GM10266 (cell line): Measurements from ENCODE around the gene DAPK1.

Experiments
- DNase-seq: peaks from one replicate; pipeline ENCODE4 v3.0.0; 2012; ENCODE audit errors: extremely low spot score
- CTCF ChIP-seq: IDR thresholded peaks from 2 replicates; pipeline ENCODE4 v1.5.1; 2012; ENCODE audit warnings: mild to moderate bottlenecking, low read depth; ENCODE audit not compliant: control insufficient read depth, insufficient read depth; ENCODE audit errors: missing control alignments

Gene DAPK1

DNA sequence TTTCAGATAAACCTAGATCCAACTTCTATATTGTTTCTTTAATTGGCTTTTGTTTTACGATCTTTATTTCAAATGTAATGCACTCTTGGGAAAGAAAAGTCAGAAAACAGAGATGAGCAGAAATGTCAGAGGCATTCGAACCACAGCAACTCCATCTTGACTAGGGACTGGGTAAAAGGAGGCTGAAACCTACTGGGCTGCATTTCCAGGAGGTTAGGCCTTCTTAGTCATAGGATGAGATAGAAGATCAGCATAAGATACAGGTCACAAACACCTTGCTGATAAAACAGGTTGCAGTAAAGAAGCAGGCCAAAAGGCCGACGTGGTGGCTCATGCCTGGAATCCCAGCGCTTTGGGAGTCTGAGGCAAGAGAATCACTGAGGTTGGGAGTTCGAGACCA, 30.5 kb upstream of the DAPK1 start:
- no peak for DNase-seq
- TF ChIP-seq CTCF: no peak

DNA sequence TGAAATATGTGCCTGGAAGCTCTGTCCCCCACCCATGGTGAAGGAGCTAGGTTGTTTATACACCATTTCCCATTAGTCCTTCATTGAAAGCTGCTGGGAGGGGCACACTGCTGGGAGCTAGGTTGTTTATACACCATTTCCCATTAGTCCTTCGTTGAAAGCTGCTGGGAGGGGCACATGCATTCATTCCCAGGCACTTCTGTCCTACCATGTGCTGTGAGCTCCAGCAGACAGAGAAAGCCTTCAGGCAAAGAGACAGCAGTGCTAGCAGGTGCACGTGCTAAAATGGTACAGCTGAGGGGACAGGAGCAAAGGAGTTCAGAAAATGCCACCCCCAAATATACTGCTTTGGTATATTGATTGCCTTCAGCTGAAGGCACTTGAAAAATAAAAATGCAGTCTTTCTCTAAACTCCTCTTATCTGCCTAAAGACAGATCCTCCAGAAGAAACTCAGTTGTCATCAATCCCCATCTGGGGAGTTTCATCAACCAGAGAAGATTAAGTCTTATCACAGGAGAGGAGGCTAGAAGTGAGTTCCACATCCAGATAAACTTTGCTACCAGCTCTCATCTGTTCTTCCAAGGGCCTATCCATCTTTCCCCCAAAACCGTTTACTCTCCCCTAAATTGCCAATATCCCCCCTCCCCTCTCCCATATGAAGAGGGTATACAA, 27.7 kb upstream of the DAPK1 start:
- DNase-seq: no peak
- TF ChIP-seq CTCF: no peak

DNA sequence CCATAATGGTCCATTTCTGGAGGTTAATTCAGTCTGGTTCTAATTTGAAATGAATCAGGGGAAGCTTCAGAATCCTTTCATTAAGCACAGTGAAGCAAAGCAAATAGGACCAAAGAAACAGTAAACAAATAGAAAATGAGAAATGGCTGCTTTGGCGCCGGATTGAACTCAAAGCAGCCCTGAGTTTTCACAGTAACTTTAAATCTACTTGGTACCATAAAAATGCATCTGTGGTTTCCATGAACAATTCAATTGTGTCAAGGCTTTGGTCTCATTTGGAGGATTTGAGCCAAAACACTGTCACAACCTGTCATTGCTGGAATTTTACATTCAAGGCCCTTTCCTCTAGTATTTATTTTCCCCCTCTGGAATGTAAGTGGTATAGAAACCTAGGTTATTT, 25.9 kb upstream of the DAPK1 start:
- DNase-seq: no peak
- no peak for TF ChIP-seq CTCF

DNA sequence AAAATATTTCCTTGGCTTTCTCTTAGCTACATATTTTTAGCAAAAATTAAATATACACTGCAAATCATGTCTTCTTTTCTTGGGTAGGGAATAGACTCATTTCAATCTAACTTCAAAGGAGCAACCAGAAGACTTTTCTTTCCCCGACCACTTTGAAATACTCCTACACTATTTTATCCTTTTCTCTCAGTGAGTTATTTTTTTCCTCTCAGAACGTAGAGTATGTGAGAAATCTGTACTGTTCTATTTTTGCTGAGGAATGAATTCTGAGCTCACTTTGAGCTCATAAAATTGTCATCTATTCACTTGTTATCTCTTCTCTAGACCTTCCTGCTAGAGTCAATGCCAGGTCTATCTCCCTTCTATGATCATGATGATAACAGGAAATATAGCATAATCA, 22.2 kb upstream of the DAPK1 start:
- DNase-seq: no peak
- TF ChIP-seq CTCF: no peak

DNA sequence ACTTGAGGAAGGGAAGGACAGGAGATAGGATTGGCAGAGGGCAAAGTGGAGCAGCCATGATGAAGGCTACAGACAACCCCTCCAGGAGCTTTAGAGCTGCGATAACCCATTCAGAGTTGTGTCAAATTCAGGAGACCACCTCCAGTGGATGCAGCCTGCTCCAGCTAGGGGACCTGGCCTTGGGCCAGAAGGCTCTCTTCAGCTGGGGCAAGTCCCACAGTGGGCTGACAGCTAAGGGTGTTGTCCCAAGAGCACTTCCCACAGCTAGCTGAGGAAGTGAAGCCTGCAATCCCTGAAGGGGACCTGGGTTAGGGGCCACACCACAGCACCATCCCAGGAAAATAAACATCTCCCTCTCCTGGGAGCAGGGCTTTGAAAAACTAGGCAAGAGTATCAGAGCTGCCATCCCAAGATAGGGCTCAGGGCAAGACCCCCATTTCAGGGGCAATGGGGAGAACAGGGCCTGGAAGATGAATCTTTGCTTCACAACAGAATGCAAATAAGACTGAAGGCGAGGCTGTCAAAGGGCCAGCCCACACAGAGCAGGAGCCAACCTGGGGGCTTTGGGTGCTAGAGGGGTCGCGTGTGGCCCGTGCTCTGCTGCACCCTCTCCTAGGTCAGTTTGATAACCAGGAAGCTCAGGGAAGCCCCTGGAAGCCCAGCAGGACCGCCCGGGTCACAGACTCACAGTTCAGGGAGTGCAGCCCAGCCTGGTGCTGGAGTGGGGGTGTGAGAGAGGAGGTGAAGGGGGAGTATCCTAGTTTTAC, 19.3 kb upstream of the DAPK1 start:
- TF ChIP-seq CTCF: no peak
- DNase-seq: no peak

DNA sequence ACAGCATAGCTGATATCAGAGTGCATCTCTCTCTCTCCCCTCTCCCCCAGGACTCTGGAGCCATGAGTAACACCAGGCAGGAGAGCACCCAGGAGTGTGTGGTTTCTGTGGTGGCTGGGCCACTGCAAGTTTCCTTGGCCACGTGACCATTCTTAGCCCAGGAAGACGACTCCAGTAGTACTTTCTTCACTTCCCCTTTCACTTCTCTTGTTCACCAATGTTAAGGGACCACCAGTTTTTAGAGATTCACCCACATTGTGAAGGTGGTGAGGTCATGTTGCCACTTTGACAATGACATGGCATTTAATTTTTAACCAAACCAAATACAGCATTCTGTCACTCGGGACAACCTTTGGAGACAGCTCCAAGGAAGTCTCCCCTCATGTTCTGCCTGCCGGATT, 17.9 kb upstream of the DAPK1 start:
- no peak for TF ChIP-seq CTCF
- DNase-seq: no peak
